ENCODE measurements around the gene NDUFAF7. TPM values are rescaled to one million over a fixed set of nuclear protein-coding genes. Genes with fewer than 3 reads are reported as not detected.

The NDUFAF7 gene
- total RNA-seq (2013): 20.8 TPM
- polyA plus RNA-seq (10 to 100 TPM in 1 of 3 donors, 1 to 10 TPM in 2; 4.7 to 12.2 (median 5.6) TPM), polyA minus RNA-seq (4.7 and 5.3 TPM in 2 replicates), total RNA-seq (4.7 to 17.8 (median 10.9) reads per million in 11 experiments)

GRCh38 chr2:37231241-37232130, at the start of gene NDUFAF7, which contains the start of gene CEBPZ:
NDUFAF7 (plus strand) TSS chr2:37231658; CDS start chr2:37231706, 48 bp downstream.
CEBPZ (minus strand) TSS chr2:37231596; CDS start chr2:37231567, 29 bp downstream.
- Histone ChIP-seq H3K27ac (ENCODE audit: low read depth in 1 of 2, low read length in 2 of 2) (peak within 1 kb of the TSS; percentile 86 to 96), H3K4me2 (replicated peaks; ENCODE audit: extremely low read depth, low read length, poor library complexity, severe bottlenecking) (peak within 1 kb of the TSS; percentile 97), H3K27me3 (ENCODE audit: control insufficient read depth in 2 of 2, insufficient read depth in 2 of 2, low read length in 2 of 2) (no peaks in the 10 kb centered on the region), H3K4me3 (replicated peaks in 1 of 3; ENCODE audit: low read depth in 2 of 3, low read length in 3 of 3) (peak within 1 kb of the TSS; percentile 70 to 96 (median 87)), H3K9me3 (replicated peaks in 1 of 2; ENCODE audit: control insufficient read depth in 1 of 2, insufficient read depth in 1 of 2, low read length in 2 of 2) (no peaks in the 10 kb centered on the region), H3K79me2 (ENCODE audit: insufficient read depth, low read length) (peaks cover 87% of the 10 kb centered on the region), H3K4me1 (ENCODE audit: control insufficient read depth in 1 of 2, insufficient read depth in 2 of 2, low read length in 2 of 2) (peaks cover 23 to 27% of the 10 kb centered on the region in 2 donors), H2AFZ (ENCODE audit: insufficient read depth, low read depth, low read length, poor library complexity, severe bottlenecking) (peak within 1 kb of the TSS; percentile 97), H3K9ac (ENCODE audit: insufficient read depth, low read length, poor library complexity, severe bottlenecking) (peak within 1 kb of the TSS; percentile 88), H4K20me1 (ENCODE audit: insufficient read depth, low read length) (peaks cover 17% of the 10 kb centered on the region), H3K36me3 (replicated peaks in 1 of 2; ENCODE audit: control insufficient read depth in 1 of 2, insufficient read depth in 2 of 2, low read length in 2 of 2) (peaks cover 26 to 38% of the 10 kb centered on the region in 2 donors)
- Mint-ChIP-seq H3K36me3 (peaks cover 41 to 44% of the 10 kb centered on the region in 2 donors), H3K9me3 (peaks cover 0 to 3% (median 0%) of the 10 kb centered on the region in 7 donors), H3K4me3 (no peak within 1 kb of the TSS), H3K27ac (no peak within 1 kb of the TSS), H3K4me1 (no peaks in the 10 kb centered on the region), H3K27me3 (ENCODE audit: low read depth in 3 of 3) (no peaks in the 10 kb centered on the region)
- no peak for TF ChIP-seq CTCF (IDR thresholded peaks at IDR 0.05)
- under 1% methylated on average over 71 of the region's 73 CpGs for WGBS (ENCODE audit: insufficient coverage)
- intact Hi-C loops (cut with micrococcal nuclease): loop anchor here (5.0 kb wide), 1 partner anchor 34 kb away; the partner anchor contains the start of gene CEBPZOS (in 2 of the 2)
- DNase-seq: peak; percentile 87 to 88 (median 88)
